Mesodermal cell (in vitro differentiated cells): ENCODE data around the gene BTF3L4.
"Not testable (repeated sequence)": the region's sequence is repeated elsewhere in the genome, so short reads cannot be mapped to it uniquely, and the experiment has no call there.

Source experiments
- H3K27ac ChIP-seq: 2 replicates; pipeline ENCODE4 v1.7.0; 2013; ENCODE audit warnings: mild to moderate bottlenecking, low read depth, low read length, moderate library complexity; ENCODE audit not compliant: severe bottlenecking
- H3K36me3 ChIP-seq: 2 replicates; pipeline ENCODE4 v1.7.1; 2013; ENCODE audit warnings: mild to moderate bottlenecking, low read length, moderate library complexity; ENCODE audit not compliant: control insufficient read depth, insufficient read depth
- H3K4me1 ChIP-seq: one replicate; pipeline ENCODE4 v1.7.1; 2013; ENCODE audit warnings: mild to moderate bottlenecking, low read length; ENCODE audit not compliant: insufficient read depth, control insufficient read depth, poor library complexity, severe bottlenecking
- H3K4me3 ChIP-seq: 2 replicates; pipeline ENCODE4 v1.7.0; 2013; ENCODE audit warnings: low read length, control low read depth, mild to moderate bottlenecking; ENCODE audit not compliant: insufficient read depth, poor library complexity, severe bottlenecking; ENCODE audit errors: extremely low read depth
- H3K9me3 ChIP-seq: 2 replicates; pipeline ENCODE4 v1.7.1; 2013; ENCODE audit warnings: mild to moderate bottlenecking, low read length, moderate library complexity; ENCODE audit not compliant: control insufficient read depth
- WGBS, 2 experiments: methylation state at CpG; one replicate each; pipeline ENCODE4 v1.1.5; 2013; ENCODE audit warnings: missing lambda C conversion rate in 2 of 2; ENCODE audit not compliant: insufficient coverage in 2 of 2; 5-methylcytosine and 5-hydroxymethylcytosine counted together

Gene BTF3L4

GRCh38 chr1:52077277-52077676, 21.2 kb downstream of the BTF3L4 start:
- peaks cover 52% of the 10 kb centered on the region for H3K36me3 ChIP-seq
- H3K27ac ChIP-seq, H3K9me3 ChIP-seq, H3K4me3 ChIP-seq, H3K4me1 ChIP-seq: not testable (repeated sequence)
- 89 to 93% methylated on average over 5 of the region's 6 CpGs for WGBS, 2 experiments

- WGBS, 2 experiments = 87 to 90% methylated on average over 3 of the region's 3 CpGs
- no peaks in the 10 kb centered on the region for H3K9me3 ChIP-seq
- no peaks in the 10 kb centered on the region for H3K4me1 ChIP-seq
- H3K36me3 ChIP-seq = peaks cover 44% of the 10 kb centered on the region
- H3K4me3 ChIP-seq = no peak overlapping the region
- H3K27ac ChIP-seq = no peak overlapping the region
Measured at GRCh38 chr1:52080014-52080415, 23.9 kb downstream of the BTF3L4 start.

- not testable (repeated sequence) for H3K4me1 ChIP-seq, H3K27ac ChIP-seq, H3K4me3 ChIP-seq, H3K9me3 ChIP-seq
- peaks cover 64% of the 10 kb centered on the region for H3K36me3 ChIP-seq
Measured at GRCh38 chr1:52087892-52088291, 31.8 kb downstream of the BTF3L4 start.

- H3K4me3 ChIP-seq, H3K27ac ChIP-seq, H3K4me1 ChIP-seq, H3K9me3 ChIP-seq: not testable (repeated sequence)
- H3K36me3 ChIP-seq = peaks cover 20% of the 10 kb centered on the region
- WGBS, 2 experiments = 97 to 100% methylated on average over 5 to 6 of the region's 7 CpGs
Measured at GRCh38 chr1:52094300-52094699, 38.2 kb downstream of the BTF3L4 start.

GRCh38 chr1:52096216-52096615, 40.1 kb downstream of the BTF3L4 start:
- peaks cover 5% of the 10 kb centered on the region for H3K36me3 ChIP-seq
- no peak overlapping the region for H3K27ac ChIP-seq
- no peaks in the 10 kb centered on the region for H3K4me1 ChIP-seq
- no peak overlapping the region for H3K4me3 ChIP-seq
- 92% methylated on average over 2 of the region's 8 CpGs; no CpG with 5 or more reads in 1 of the 2 experiments for WGBS, 2 experiments
- no peaks in the 10 kb centered on the region for H3K9me3 ChIP-seq

GRCh38 chr1:52098139-52098871, 42.2 kb downstream of the BTF3L4 start:
- H3K9me3 ChIP-seq = no peaks in the 10 kb centered on the region
- H3K36me3 ChIP-seq = no peaks in the 10 kb centered on the region
- 78 to 83% methylated on average over 6 to 8 of the region's 8 CpGs for whole genome bisulfite sequencing, 2 experiments
- H3K27ac ChIP-seq = no peak overlapping the region
- no peak overlapping the region for H3K4me3 ChIP-seq
- no peaks in the 10 kb centered on the region for H3K4me1 ChIP-seq

- Histone ChIP-seq H3K4me3 (no peak overlapping the region), H3K9me3 (no peaks in the 10 kb centered on the region), H3K27ac (no peak overlapping the region), H3K4me1 (no peaks in the 10 kb centered on the region), H3K36me3 (no peaks in the 10 kb centered on the region)
- WGBS, 2 experiments = no CpG with 5 or more reads among the region's 1 CpG
Measured at GRCh38 chr1:52102336-52103013, 46.4 kb downstream of the BTF3L4 start.

- Histone ChIP-seq H3K36me3 (no peaks in the 10 kb centered on the region), H3K9me3 (no peaks in the 10 kb centered on the region), H3K4me3 (no peak overlapping the region), H3K27ac (no peak overlapping the region), H3K4me1 (no peaks in the 10 kb centered on the region)
Measured at GRCh38 chr1:52111492-52111891, 55.4 kb downstream of the BTF3L4 start.

- 89 to 100% methylated on average over 2 to 3 of the region's 3 CpGs for WGBS, 2 experiments
- Histone ChIP-seq H3K9me3 (no peaks in the 10 kb centered on the region), H3K4me1 (no peaks in the 10 kb centered on the region), H3K27ac (no peak overlapping the region), H3K36me3 (no peaks in the 10 kb centered on the region), H3K4me3 (no peak overlapping the region)
Measured at GRCh38 chr1:52112489-52112888, 56.4 kb downstream of the BTF3L4 start.

GRCh38 chr1:52119301-52120079, 63.4 kb downstream of the BTF3L4 start:
- no peaks in the 10 kb centered on the region for H3K4me1 ChIP-seq
- no peaks in the 10 kb centered on the region for H3K36me3 ChIP-seq
- H3K9me3 ChIP-seq = no peaks in the 10 kb centered on the region
- WGBS, 2 experiments = 73 to 81% methylated on average over 8 to 12 of the region's 12 CpGs
- H3K4me3 ChIP-seq = no peak overlapping the region
- no peak overlapping the region for H3K27ac ChIP-seq

- Histone ChIP-seq H3K27ac (no peak overlapping the region), H3K9me3 (no peaks in the 10 kb centered on the region), H3K36me3 (no peaks in the 10 kb centered on the region), H3K4me1 (no peaks in the 10 kb centered on the region), H3K4me3 (no peak overlapping the region)
- WGBS, 2 experiments = 80% methylated on average over 1 of the region's 2 CpGs; no CpG with 5 or more reads in 1 of the 2 experiments
Measured at GRCh38 chr1:52122384-52122783, 66.3 kb downstream of the BTF3L4 start.
